ENCODE results near the gene COL1A2.

COL1A2 gene

DNA sequence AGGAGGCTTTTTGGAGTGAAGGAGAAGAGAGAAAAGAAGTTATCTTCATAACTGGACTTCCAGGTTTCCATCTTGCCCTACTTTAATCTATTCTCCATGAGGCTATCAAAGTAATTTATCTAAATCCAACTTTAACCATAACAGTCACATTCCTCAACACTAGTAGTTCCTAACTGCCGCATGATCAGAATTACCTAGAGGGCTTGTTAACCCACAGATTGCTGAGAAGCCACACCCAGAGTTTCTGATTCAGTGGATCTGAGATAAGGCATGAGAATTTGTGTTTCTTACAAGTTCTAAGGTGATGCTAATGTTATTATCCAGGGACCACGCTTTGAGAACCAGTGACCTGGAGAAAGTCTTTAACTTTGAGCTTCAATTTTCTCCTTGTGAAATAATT, 8.3 kb upstream of the COL1A2 start:
- POLR2A ChIA-PET (ENCODE audit: low non-redundant PET), result no interaction called here
- no peak overlapping the region for H3K27ac ChIP-seq
- DNase-seq (ENCODE audit: low spot score), result no peak
- TF ChIP-seq, protein P1, sequence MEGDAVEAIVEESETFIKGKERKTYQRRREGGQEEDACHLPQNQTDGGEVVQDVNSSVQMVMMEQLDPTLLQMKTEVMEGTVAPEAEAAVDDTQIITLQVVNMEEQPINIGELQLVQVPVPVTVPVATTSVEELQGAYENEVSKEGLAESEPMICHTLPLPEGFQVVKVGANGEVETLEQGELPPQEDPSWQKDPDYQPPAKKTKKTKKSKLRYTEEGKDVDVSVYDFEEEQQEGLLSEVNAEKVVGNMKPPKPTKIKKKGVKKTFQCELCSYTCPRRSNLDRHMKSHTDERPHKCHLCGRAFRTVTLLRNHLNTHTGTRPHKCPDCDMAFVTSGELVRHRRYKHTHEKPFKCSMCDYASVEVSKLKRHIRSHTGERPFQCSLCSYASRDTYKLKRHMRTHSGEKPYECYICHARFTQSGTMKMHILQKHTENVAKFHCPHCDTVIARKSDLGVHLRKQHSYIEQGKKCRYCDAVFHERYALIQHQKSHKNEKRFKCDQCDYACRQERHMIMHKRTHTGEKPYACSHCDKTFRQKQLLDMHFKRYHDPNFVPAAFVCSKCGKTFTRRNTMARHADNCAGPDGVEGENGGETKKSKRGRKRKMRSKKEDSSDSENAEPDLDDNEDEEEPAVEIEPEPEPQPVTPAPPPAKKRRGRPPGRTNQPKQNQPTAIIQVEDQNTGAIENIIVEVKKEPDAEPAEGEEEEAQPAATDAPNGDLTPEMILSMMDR (conservative IDR thresholded peaks at IDR 0.05; ENCODE audit: low read depth), result no peak
- CTCF ChIA-PET, result interaction anchor here (0.8 to 1.4 kb wide), 2 partner anchors 8 to 9 kb away, joined by 4 to 7 read pairs; no protein-coding TSS in a partner anchor

DNA sequence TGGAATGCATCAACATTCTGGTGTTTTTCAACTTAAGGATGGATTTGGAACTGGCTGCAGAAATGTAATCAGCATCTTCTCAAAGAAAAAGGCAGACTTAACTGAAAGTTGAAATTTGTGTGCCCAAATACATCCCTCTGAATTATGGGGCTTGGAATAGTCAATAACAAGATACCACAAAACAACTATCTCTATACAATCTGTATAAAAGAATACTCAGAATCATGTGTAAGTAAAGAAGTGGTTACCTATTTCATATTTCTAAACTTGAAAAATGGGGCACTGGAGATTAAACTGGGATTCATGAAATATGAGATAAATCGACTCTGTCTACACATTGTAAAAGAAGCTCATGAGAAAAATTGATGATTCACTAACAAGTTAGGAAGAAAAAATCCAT, 6.2 kb upstream of the COL1A2 start:
- ChIA-PET CTCF (no interaction called here), POLR2A (ENCODE audit: low non-redundant PET) (interaction anchor here (0.6 kb wide), 1 partner anchor 51 kb away, joined by 3 read pairs; no protein-coding TSS in a partner anchor)
- H3K27ac ChIP-seq, result no peak overlapping the region
- TF ChIP-seq, protein P1 (conservative IDR thresholded peaks at IDR 0.05; ENCODE audit: low read depth), result no peak
- DNase-seq (ENCODE audit: low spot score), result no peak

DNA sequence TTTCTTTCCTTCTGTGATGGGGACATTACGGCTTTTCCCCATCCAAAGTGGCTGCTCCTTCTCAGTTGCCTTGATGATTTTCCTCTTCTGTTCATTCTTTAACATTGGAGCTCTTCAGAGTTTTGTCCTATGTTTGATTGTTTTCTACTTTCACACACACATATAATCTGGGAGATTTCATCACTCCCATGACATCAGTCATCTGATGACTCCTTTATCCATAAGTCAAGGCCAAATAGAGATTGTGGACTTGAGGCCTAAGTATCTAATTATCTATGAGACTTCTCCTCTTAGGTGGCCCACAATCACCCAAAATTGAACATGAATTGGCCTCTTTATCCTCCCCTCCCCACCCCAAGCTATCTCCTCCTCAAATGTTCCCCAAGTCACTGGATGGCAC, 5.3 kb upstream of the COL1A2 start:
- no peak for DNase-seq (ENCODE audit: low spot score)
- TF ChIP-seq, protein P1 (conservative IDR thresholded peaks at IDR 0.05; ENCODE audit: low read depth), result no peak
- ChIA-PET POLR2A (ENCODE audit: low non-redundant PET) (interaction anchor here (0.6 kb wide), 1 partner anchor 51 kb away, joined by 3 read pairs; no protein-coding TSS in a partner anchor), CTCF (no interaction called here)
- H3K27ac ChIP-seq, result no peak overlapping the region

DNA sequence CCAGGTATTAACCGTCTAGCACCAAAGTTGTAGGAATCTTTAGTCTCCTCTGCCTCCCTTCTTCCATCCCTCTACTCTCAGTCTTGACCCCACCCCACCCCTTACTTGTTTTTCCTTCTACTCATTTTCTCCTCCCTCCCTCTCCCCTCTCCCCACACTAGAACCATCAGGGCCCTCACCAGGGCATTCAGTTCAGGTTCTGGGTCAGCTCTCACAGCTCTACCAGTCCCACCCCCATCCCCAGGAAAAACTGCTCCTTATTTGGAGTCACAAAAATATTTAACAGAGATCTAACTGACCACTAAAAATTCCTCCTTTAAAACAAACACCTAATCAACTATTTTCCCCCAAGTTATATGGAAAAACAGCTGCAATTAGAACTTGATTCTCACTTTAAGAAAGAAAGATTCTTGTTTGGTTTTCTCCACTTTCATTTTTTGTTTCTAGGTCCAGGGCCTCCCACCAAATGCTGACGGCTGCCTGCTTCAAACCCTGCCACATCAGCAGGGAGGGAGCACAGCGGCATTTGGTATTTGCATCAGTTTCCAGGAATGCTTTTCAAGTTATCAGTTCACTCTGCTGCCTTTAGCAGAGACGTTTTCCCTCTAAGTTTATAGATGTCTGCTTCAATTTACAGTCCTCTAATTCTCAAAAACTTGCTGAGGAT, 2.8 kb upstream of the COL1A2 start:
- CTCF ChIA-PET, result interaction anchor here (0.6 kb wide), 1 partner anchor 257 kb away, joined by 4 read pairs; no protein-coding TSS in a partner anchor
- DNase-seq (ENCODE audit: low spot score), result no peak
- POLR2A ChIA-PET (ENCODE audit: low non-redundant PET), result no interaction called here
- no peak overlapping the region for H3K27ac ChIP-seq
- TF ChIP-seq, protein P1 (conservative IDR thresholded peaks at IDR 0.05; ENCODE audit: low read depth), result no peak

DNA sequence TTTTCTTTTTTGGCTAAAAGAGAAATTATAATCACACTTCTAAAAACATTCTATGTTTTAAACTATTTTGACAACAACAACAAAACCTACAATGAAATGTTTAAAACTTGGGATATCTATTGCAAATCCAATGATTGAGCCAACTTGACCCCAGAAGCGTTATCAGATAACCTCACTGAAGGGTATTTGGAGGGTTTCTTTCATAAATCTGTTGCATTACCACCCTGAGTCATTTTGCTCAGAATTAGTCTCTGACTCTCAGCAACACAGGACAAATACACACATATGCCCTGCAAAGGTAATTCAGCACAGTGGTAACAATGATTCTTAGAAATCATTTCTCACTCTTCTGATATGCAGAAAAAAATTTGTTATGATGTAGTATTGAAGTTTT, 2.3 kb upstream of the COL1A2 start:
- TF ChIP-seq, protein P1 (conservative IDR thresholded peaks at IDR 0.05; ENCODE audit: low read depth), result no peak
- ChIA-PET POLR2A (ENCODE audit: low non-redundant PET) (no interaction called here), CTCF (interaction anchor here (0.6 kb wide), 1 partner anchor 257 kb away, joined by 4 read pairs; no protein-coding TSS in a partner anchor)
- no peak for DNase-seq (ENCODE audit: low spot score)
- no peak overlapping the region for H3K27ac ChIP-seq

DNA sequence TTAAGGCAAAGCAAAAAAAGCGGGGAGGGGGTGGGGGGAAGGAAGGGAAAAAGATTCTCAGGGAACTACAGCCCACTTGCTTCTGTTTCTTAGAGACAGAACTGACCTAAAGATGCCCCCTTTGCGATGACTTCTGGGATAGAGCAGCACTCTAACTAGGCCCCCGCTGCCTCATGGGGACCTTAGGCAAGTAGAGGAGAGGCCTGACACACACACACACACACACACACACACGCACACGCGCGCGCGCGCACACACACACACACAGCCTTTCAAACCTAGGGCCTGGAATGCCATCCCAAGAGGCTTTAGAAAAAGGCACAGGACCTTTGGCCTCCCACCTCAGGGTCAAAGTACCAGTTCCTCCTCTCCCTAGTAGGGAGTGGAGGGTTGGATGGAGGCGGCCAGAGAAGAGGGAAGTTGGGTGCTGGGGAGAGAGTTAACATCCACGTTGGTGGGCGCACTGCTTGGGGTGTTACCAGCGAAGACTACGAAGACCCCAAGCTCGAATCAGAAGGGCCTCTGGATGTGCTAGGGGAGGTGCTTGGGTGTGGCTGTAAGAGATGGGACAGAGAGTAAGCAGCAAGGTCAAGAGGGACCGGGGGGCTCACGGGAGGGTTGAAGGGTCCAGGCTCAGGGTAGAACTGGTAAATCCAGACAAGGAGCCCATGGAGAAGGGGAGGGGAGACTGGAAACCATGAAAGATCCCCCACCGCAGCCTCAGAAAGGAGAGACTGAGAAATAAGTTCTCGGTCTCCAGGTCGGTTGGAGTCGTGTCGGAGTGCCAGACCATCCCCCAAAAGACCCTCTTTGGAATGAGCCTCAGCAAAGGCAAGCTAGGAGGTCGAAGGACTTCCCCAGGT, 1.2 kb upstream of the COL1A2 start:
- no peak for DNase-seq (ENCODE audit: low spot score)
- ChIA-PET CTCF (interaction anchor here (2.6 to 2.9 kb wide), 2 partner anchors 93 to 104 kb away, joined by 11 to 80 read pairs; no protein-coding TSS in a partner anchor), POLR2A (ENCODE audit: low non-redundant PET) (no interaction called here)
- H3K27ac ChIP-seq, result no peak overlapping the region
- TF ChIP-seq, protein P1 (conservative IDR thresholded peaks at IDR 0.05; ENCODE audit: low read depth), result no peak
